22Rv1 (cell line): ENCODE results near the gene LRMDA.

Experiments used
- H3K27ac ChIP-seq: fragments of 450-650 bp; 2 replicates; pipeline ENCODE4 v1.5.1; 2017
- CTCF ChIP-seq: fragments of 450-650 bp; IDR thresholded peaks from 2 replicates; pipeline ENCODE4 v1.5.1; 2017; ENCODE audit warnings: mild to moderate bottlenecking
- ZFX ChIP-seq: fragments of 450-650 bp; IDR thresholded peaks from 2 replicates; pipeline ENCODE4 v1.6.1; 2017; ENCODE audit warnings: antibody characterized with exemption, borderline replicate concordance

LRMDA gene

GRCh38 chr10:76086761-76087639, 655.6 kb downstream of the LRMDA start:
- no peak overlapping the region for H3K27ac ChIP-seq
- no peak for TF ChIP-seq ZFX
- TF ChIP-seq CTCF: peak; percentile 46

- TF ChIP-seq CTCF (no peak), ZFX (no peak)
- H3K27ac ChIP-seq: no peak overlapping the region
Observed at GRCh38 chr10:76088008-76088407, 656.6 kb downstream of the LRMDA start.

- no peak overlapping the region for H3K27ac ChIP-seq
- TF ChIP-seq CTCF (no peak), ZFX (no peak)
Observed at GRCh38 chr10:76088980-76089379, 657.6 kb downstream of the LRMDA start.

GRCh38 chr10:76089556-76090180, 658.2 kb downstream of the LRMDA start:
- H3K27ac ChIP-seq: no peak overlapping the region
- TF ChIP-seq ZFX (no peak), CTCF (no peak)

- TF ChIP-seq CTCF (no peak), ZFX (no peak)
- no peak overlapping the region for H3K27ac ChIP-seq
Observed at GRCh38 chr10:76091926-76092325, 660.5 kb downstream of the LRMDA start.

GRCh38 chr10:76106611-76107010, 675.2 kb downstream of the LRMDA start:
- TF ChIP-seq ZFX: no peak

GRCh38 chr10:76108563-76109359, 677.3 kb downstream of the LRMDA start:
- no peak overlapping the region for H3K27ac ChIP-seq
- TF ChIP-seq CTCF (no peak), ZFX (no peak)

More at GRCh38 chr10:76106611-76107010, 675.2 kb downstream of the LRMDA start:
- H3K27ac ChIP-seq: no peak overlapping the region
